ENCODE data around the gene CAPRIN2.

The CAPRIN2 gene, protein sequence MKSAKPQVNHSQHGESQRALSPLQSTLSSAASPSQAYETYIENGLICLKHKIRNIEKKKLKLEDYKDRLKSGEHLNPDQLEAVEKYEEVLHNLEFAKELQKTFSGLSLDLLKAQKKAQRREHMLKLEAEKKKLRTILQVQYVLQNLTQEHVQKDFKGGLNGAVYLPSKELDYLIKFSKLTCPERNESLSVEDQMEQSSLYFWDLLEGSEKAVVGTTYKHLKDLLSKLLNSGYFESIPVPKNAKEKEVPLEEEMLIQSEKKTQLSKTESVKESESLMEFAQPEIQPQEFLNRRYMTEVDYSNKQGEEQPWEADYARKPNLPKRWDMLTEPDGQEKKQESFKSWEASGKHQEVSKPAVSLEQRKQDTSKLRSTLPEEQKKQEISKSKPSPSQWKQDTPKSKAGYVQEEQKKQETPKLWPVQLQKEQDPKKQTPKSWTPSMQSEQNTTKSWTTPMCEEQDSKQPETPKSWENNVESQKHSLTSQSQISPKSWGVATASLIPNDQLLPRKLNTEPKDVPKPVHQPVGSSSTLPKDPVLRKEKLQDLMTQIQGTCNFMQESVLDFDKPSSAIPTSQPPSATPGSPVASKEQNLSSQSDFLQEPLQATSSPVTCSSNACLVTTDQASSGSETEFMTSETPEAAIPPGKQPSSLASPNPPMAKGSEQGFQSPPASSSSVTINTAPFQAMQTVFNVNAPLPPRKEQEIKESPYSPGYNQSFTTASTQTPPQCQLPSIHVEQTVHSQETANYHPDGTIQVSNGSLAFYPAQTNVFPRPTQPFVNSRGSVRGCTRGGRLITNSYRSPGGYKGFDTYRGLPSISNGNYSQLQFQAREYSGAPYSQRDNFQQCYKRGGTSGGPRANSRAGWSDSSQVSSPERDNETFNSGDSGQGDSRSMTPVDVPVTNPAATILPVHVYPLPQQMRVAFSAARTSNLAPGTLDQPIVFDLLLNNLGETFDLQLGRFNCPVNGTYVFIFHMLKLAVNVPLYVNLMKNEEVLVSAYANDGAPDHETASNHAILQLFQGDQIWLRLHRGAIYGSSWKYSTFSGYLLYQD

DNA sequence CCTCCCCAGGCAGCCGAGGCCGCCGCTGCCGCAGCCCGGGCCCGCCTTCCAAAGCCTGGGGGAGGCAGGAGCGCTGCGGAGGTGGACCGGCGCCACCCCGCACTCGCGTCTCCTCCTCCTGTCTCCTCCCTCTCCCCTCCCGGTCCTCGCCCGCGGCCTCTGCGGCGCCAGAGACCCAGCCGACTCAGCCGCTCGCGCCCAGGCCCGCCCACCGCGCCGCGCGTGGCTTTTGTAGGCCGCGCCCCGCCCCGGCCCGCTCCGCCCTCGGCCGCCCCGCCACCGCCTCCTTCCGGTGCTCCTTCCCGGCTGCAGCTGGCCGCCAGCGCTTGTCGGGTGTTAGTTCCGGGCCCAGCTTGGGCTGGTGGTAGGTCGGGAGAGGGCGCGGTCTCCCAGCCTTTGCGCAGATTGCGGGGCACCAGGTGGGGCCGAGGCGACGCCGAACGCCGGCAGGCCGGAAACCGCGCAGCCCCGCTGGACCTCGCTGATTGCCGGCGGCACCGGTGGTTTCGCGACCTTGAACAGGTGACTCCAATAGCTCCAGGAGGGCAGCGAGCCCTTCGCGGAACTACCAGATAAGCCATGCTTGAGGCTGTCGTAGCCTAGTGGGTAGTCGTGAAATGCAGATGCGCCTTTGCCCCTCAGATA lies at the start of gene CAPRIN2:
TSS of gene CAPRIN2 (minus strand) at position 202 of the 645 bp plus-strand sequence. CDS start 1,431 bp downstream, outside the sequence.
- peak; percentile 87 for DNase-seq (ENCODE audit: extremely low spot score, insufficient read length, low read depth)
- FAIRE-seq, result peak; percentile 98

DNA sequence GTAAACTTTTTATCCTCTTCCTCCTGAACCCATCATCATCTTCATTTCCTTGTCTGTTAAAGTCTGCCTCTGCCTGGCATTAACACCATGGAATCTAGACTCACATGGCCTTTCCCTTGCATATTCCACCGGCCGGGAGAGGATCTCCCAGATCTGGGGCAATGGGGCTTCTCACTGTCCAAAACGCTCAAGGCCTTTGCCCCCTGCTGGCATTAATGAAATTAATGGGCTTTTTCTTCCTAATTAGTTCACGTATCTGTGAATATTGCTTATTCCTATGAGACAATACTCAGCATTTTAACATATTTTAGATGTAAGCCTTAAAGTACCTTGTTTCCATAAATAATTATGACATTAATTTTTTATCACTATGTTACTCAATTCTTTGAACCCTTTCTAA lies 42.9 kb upstream of the CAPRIN2 start:
- FAIRE-seq (no peak), DNase-seq (ENCODE audit: extremely low spot score, insufficient read length, low read depth) (no peak)

DNA sequence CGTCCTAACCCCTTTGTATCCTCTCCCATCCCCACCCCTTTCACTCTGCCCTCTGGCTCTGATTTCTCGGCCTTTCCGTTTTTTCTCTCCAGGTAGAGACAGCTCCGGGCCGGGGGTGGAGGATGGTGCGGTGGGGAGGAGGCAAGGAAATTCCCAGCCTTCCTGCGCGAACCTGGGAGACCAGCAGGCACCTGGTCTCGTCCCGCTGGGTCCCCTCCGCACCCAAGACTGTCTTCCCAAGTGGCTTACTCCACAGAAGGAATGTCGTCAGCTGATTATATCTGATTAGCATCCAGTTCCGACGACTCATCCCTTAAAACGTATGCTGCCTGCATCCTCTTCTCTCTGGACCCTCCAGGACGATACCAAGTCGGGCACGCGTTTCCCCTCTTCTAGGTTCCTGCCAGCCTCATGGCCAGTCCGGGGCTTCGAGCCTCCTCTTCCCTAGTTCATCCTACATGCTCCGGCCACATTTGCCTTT lies 42.2 kb upstream of the CAPRIN2 start:
- no peak for FAIRE-seq

DNA sequence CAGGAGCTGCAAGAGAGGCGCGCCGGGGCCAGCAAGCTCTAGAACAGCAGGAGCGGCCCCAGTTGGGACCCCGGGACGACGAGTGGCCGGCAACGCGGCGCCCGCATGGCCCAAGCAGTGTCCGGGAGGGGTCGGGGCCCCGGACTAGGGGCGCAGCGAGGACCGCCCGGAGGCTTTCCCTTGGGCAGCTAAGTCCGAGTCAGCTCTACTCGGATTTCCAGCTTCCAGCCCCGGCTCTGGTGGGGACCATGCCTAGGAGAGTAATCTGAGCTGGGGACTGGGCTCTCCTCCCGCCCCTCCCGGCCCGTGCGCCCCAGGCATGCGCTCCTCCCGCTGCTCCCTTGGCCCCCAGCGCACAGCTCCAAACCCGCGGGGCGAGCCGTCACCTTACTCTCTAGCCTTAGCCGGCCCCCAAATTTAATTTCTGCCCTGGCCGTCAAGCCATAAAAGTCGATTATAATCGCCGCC lies 41.6 kb upstream of the CAPRIN2 start:
- no peak for DNase-seq (ENCODE audit: extremely low spot score, insufficient read length, low read depth)
- FAIRE-seq, result no peak

More for the DNA sequence above, 42.2 kb upstream of the CAPRIN2 start:
- no peak for DNase-seq (ENCODE audit: extremely low spot score, insufficient read length, low read depth)

DNA sequence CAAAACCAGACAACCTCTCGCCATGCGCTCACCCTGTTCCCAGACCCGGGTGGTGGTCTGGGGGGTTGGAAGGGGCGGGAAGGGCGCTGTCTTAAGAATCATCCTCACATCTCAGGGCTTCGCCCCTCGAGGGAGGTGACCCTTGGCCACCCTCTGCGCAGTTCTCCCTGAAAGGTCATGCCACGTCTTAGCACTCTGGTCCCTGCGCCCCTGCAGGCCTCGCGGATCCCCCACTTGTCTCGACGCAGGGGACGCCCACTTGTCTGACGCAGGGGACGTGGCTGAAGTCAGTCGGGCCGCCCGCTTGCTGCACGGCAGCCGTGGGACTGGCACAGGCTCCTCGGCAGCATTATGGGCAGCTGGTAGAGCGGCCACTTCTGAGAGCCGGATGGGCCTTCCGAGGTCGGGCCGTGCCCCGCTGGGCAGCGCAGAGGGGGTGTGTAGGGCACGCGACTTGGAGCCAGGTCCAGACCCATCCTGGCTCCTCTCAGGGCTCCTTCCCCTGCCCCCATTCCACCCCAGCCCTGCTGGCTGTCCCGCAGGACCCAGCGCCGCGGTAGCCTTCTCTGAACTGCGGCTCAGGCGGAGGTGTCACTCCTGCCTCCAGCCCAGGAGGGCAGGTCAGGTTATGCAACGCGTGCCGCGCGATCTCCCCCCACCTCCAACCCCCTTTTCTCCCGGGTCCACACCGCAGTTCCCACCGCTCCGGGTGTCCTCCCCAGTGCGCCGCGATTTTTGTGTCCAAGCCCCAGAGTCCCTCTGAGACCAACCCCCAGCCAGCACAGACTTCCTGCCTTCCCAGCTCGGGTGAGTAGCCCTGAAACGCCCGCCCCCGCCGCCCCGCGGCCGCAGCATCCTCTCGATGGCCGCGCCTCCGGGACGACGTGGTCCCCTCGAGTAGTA lies 40.9 kb upstream of the CAPRIN2 start:
- FAIRE-seq, result no peak
- DNase-seq (ENCODE audit: extremely low spot score, insufficient read length, low read depth), result no peak

DNA sequence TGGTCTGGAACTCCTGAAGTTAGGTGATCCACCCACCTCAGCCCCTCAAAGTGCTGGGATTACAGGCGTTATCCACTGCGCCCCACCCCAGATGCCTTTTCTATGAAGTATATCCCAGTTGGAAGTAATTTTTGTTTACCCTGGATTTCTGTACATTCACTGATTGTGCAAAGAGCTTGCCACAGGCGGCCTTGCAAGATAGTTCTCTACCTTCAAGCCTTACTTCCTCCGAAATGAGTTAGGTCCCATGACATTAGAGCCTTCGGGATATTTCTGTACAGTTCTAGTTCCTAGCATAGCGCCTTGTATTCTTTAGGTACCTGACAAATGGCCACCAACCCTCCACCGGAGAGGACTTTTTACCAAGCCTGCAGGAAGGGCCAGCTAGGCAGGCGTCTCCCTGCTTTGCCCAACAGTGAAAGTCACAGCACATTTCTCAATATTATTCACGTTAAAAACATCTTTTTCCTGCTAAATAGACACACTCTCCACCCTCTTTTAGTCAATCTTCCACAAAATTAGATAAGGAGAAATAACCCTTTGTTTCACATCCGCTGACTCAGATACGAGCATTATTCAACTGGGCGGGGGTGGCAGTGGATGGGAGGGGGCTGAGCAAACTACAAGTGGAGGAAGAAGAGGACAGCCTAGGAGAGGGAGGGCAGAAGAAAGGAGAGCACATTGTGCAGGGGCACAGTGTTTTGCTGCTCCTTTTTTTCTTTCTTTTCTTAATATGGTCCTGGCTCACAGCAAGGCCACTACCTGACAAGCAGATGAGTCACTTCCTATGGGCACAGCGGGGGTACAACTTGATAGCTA lies 40.0 kb upstream of the CAPRIN2 start:
- DNase-seq (ENCODE audit: extremely low spot score, insufficient read length, low read depth) (no peak), FAIRE-seq (no peak)

DNA sequence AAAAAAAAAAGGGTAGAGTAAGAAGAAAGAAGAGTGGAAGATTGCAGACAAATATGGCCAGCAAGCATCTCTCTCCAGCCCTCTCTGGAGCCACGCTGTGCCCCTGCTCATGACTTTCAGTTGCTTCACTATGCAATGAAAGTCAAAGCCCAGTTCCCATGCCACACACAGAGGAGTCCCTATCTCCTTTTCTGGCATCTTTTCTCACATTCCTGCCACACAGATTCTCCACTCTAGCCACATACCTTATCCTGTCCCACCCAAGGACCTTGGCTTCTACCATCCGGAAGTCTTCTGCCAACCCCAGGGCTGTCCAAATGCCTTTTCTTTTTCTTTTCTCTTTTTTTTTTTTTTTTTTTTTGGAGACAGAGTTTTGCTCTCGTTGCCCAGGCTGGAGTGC lies 39.3 kb upstream of the CAPRIN2 start:
- DNase-seq (ENCODE audit: extremely low spot score, insufficient read length, low read depth), result no peak

DNA sequence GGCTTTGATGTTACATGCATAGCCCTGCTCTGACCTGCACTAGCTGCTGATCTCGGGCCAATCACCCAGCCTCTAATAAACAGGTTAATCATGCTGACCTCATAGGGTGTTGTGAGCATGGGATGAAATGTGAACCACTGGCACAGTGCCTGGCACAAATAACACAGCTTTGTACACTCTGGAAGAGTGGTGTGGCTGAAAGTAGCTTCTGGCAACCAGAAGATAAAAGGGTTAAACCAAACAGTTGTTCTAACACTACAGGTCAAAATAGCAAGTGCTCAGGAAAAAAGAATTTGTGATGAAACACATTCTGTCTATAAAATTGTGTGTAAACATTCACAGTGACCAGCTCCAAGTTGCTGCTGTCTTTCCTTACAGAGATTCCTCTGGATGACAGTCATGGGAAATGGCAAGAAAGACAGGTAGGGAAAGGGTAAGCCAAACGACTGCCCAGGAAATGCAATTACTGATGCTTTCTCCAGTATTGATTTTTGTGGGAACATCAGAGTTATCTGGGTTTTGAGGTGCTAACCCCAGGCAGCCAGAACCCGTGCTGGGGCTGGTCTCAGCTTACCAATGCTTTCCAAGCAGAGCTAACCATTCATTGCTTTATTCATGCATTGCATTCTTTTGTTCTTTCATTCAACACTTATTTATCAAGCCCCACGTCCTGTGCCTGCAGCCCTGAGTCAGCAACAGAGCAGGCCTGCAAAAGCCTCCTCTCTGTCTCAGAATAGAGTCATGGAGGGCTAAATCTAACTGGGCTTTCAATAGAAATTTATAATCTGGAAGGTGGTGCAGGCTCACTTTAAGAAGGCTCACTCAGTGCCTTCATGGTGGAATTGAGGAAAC lies 38.1 kb upstream of the CAPRIN2 start:
- DNase-seq (ENCODE audit: extremely low spot score, insufficient read length, low read depth) (no peak), FAIRE-seq (no peak)

More for the DNA sequence above, 39.3 kb upstream of the CAPRIN2 start:
- no peak for FAIRE-seq

DNA sequence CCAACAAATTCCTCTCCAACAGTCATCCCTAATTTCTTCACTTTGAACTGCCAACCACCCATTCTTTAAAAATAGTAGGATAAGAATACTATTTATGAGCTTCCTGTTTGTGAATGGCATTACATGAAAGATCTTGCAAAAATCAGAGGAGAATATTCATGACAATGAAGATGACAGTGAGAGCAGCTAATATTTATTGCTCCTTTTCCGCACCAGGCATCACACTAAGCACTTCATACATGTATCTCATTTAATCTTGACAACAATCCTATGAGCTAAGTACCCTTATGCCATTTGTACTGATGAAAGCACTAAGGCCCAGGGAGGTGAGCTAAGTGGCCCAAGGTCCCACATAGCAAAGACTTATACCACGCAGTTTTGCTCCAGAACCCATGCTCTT lies 37.3 kb upstream of the CAPRIN2 start:
- FAIRE-seq, result no peak
- no peak for DNase-seq (ENCODE audit: extremely low spot score, insufficient read length, low read depth)

DNA sequence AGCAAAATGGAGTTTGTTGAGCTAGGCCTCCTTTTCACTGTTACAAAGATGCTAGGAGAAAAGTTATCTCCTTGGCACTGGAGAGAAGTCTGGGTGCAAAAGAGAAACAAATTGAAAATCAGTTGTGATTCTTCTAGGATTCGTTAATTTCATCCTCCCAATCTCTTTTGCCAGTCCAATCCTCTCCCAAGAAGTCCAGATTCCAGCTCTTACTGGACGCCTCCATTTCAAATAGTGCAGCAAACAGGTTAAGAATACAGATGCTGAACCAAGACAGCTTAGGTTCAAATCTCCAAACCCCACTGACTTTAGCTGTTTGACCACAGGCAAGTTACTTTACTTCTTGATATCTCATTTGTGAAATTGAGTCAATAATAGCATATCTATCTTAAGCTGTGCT lies 34.0 kb upstream of the CAPRIN2 start:
- no peak for FAIRE-seq
- DNase-seq (ENCODE audit: extremely low spot score, insufficient read length, low read depth), result no peak

DNA sequence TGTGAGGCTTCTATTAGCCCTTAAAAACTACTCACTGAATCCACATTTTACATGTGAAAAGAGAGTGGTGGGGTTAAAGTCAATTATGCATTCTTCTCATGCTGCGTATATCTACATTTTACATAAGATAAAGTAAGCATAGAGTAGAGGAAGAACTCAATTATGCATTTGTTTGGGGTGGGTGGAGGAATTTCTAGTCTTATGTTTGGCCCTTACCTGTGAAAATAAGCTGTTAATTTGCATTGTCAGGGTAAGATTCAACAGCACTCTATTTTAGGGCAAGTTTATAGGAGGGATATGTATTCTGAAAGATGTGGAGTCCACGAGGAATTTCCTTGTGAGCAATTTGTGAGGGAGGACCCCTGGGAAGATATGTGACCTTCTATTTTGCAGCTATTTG lies 30.9 kb upstream of the CAPRIN2 start:
- no peak for DNase-seq (ENCODE audit: extremely low spot score, insufficient read length, low read depth)

DNA sequence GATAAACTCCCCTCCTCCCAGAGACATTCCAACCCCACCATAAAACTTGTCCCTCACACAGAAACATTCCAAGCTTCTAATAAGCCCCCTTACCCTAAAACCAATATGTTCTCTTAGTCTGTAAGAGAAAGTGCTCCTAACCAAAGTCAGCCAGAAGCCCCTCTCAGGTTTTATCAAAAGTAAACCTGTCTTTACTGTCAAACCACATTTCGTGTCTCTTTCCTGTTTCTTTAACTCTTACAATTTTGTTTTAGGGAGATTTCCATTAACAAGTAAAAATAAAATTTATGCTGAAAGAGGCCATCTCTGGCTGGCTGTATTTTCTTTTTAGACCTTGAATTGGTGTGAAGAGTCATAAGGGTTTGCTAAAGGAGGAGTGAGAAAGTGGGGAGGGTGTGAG lies 29.8 kb upstream of the CAPRIN2 start:
- FAIRE-seq, result no peak

More for the DNA sequence above, 30.9 kb upstream of the CAPRIN2 start:
- no peak for FAIRE-seq

DNA sequence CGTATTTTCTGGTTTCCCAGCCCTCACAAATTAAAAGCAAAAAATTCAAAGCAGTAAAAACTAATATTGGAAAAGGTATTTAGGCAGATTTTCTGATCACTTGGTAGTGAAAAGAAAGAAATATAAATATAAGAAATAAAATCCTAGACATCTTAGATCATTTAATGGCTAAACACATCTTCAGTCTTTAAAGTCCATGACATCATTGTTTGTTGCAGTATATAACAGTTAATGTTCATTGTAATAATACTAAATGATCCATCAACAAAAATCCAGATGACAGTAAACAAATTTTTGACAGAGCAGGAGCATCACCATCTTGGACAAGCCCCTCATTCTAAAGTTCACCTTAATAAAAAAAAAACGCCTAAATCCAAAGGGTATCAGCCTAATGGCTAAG lies 29.2 kb upstream of the CAPRIN2 start:
- no peak for FAIRE-seq
- no peak for DNase-seq (ENCODE audit: extremely low spot score, insufficient read length, low read depth)

More for the DNA sequence above, 29.8 kb upstream of the CAPRIN2 start:
- no peak for DNase-seq (ENCODE audit: extremely low spot score, insufficient read length, low read depth)

DNA sequence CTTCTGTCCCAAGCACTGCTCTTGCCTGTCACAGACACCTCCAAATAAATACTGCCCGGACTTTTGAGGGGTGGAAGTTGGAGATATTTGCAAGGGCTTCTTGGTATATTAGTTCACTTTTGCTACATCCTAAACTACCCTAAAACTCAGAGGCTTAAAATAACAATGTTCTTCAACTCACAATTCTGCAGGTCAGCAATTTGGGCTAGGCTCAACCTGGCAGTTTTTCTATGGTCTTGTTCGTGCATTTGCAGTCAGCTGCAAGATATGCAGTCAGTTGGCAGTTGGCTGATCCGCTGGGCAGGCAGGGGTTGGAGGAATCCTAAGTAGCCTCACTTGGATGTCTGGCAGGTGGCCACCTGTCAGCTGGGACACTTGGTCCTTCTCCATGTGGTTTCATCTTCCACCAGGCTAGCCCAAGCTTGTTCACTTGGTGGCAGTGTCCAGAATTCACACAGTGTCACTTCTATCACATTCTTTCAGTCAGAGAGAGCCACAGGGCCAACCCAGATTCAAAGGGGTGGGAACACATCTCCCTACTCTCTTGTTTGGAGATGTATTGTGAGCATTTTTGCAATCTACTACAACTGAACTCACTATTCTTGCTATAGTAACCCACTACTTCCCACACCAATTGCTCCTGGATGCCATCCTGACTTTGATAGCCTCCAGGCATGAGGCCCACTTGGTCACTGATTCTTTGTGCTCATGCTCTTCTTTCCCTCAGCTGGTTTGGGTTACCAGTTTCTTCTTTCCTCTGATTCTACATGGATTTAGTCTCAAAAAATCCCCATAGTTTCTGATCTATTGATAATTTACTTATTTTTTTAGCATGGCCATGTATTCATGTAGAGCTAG lies 27.8 kb upstream of the CAPRIN2 start:
- FAIRE-seq, result no peak
- DNase-seq (ENCODE audit: extremely low spot score, insufficient read length, low read depth), result no peak

DNA sequence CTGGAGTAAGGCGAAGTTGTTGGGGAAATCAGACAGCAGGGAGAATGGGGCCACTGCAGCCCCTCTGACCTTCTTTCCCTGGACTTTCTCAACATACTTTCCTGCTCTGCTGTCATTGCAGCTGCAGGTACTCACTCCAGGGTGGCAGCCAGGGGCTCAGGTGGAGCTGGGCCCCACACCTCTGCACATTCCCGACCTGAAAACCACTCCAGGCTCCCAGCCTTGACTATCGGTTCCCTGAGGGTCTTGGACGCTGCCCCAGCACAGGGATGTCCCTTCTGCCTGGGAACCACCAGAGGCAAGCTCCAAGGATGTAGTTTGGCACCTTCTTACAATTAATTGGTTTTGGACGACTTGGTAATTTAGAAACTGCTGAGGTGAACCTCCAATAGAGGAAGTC lies 24.8 kb upstream of the CAPRIN2 start:
- DNase-seq (ENCODE audit: extremely low spot score, insufficient read length, low read depth), result no peak
- no peak for FAIRE-seq

DNA sequence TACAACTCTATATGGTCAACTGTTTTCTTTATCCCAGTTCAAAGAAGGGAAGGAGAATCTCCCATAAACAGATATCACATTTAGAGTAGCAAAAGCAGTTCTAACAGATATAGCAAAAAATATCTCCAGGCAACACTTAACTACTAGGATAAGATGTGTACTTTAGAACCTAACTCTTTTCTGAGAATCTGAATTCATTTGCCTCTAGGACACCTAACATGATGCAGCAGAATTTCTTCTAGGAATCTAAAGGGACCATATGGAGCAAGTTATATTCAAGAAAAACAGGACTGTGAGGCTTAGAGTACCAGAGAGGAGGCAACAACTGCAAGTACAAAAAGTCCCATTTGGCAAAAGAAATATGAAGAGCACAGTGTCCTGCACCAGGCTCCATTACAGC lies 24.4 kb upstream of the CAPRIN2 start:
- no peak for FAIRE-seq
- no peak for DNase-seq (ENCODE audit: extremely low spot score, insufficient read length, low read depth)

Measured in GM18507 (cell line).